ENCODE results near the gene PELI2. TPM values are rescaled to one million over a fixed set of nuclear protein-coding genes. Genes with fewer than 3 reads are reported as not detected.

PELI2 gene
- total RNA-seq, 1 experiment from 2014 or later = 0.19 TPM

- TF ChIP-seq CTCF (IDR thresholded peaks at IDR 0.05; ENCODE audit: unreplicated experiment) = no peak
- no peak overlapping the region for H3K27ac Mint-ChIP-seq (ENCODE audit: low read depth, unreplicated experiment)
- no peaks in the 10 kb centered on the region for H3K27me3 Mint-ChIP-seq (ENCODE audit: insufficient read depth, unreplicated experiment)
- intact Hi-C loops (cut with micrococcal nuclease) = no loop called here
- POLR2A ChIA-PET = no interaction called here
- no TSS peak for BruUV-seq (replicated peaks)
- CTCF ChIA-PET = no interaction called here
- peak; percentile 47 for DNase-seq (ENCODE audit: unreplicated experiment)
- no peak overlapping the region for H3K4me3 Mint-ChIP-seq (ENCODE audit: unreplicated experiment)
- no peaks in the 10 kb centered on the region for H3K9me3 Mint-ChIP-seq (ENCODE audit: unreplicated experiment)
- no peaks in the 10 kb centered on the region for H3K4me1 Mint-ChIP-seq (ENCODE audit: insufficient read depth, unreplicated experiment)
- peaks cover 4% of the 10 kb centered on the region for H3K36me3 Mint-ChIP-seq (ENCODE audit: insufficient read depth, unreplicated experiment)
Observed at GRCh38 chr14:56092763-56093162, 25.4 kb upstream of the PELI2 start.

- no TSS peak for BruUV-seq (replicated peaks)
- Mint-ChIP-seq H3K36me3 (ENCODE audit: insufficient read depth, unreplicated experiment) (peaks cover 4% of the 10 kb centered on the region), H3K9me3 (ENCODE audit: unreplicated experiment) (no peaks in the 10 kb centered on the region), H3K4me3 (ENCODE audit: unreplicated experiment) (no peak overlapping the region), H3K27me3 (ENCODE audit: insufficient read depth, unreplicated experiment) (no peaks in the 10 kb centered on the region), H3K27ac (ENCODE audit: low read depth, unreplicated experiment) (no peak overlapping the region), H3K4me1 (ENCODE audit: insufficient read depth, unreplicated experiment) (no peaks in the 10 kb centered on the region)
- CTCF ChIA-PET = interaction anchor here (0.6 kb wide), 1 partner anchor 18 kb away, joined by 3 read pairs; no protein-coding TSS in a partner anchor
- POLR2A ChIA-PET = no interaction called here
- DNase-seq (ENCODE audit: unreplicated experiment) = no peak
- TF ChIP-seq CTCF (IDR thresholded peaks at IDR 0.05; ENCODE audit: unreplicated experiment) = no peak
- intact Hi-C loops (cut with micrococcal nuclease) = no loop called here
Observed at GRCh38 chr14:56094076-56094475, 24.1 kb upstream of the PELI2 start.

GRCh38 chr14:56098021-56098420, 20.2 kb upstream of the PELI2 start:
- TF ChIP-seq CTCF (IDR thresholded peaks at IDR 0.05; ENCODE audit: unreplicated experiment) = no peak
- Mint-ChIP-seq H3K27ac (ENCODE audit: low read depth, unreplicated experiment) (no peak overlapping the region), H3K36me3 (ENCODE audit: insufficient read depth, unreplicated experiment) (no peaks in the 10 kb centered on the region), H3K9me3 (ENCODE audit: unreplicated experiment) (no peaks in the 10 kb centered on the region), H3K4me3 (ENCODE audit: unreplicated experiment) (no peak overlapping the region), H3K27me3 (ENCODE audit: insufficient read depth, unreplicated experiment) (no peaks in the 10 kb centered on the region), H3K4me1 (ENCODE audit: insufficient read depth, unreplicated experiment) (no peaks in the 10 kb centered on the region)
- ChIA-PET CTCF (interaction anchor here (0.5 to 0.7 kb wide), 5 partner anchors 137 to 789 kb away, joined by 3 read pairs; no protein-coding TSS in a partner anchor), POLR2A (interaction anchor here (0.7 to 1.2 kb wide), 2 partner anchors 9 to 11 kb away, joined by 3 read pairs; no protein-coding TSS in a partner anchor)
- peak; percentile 3 for DNase-seq (ENCODE audit: unreplicated experiment)
- BruUV-seq (replicated peaks) = no TSS peak
- intact Hi-C loops (cut with micrococcal nuclease) = no loop called here

- BruUV-seq (replicated peaks) = no TSS peak
- no peak for TF ChIP-seq CTCF (IDR thresholded peaks at IDR 0.05; ENCODE audit: unreplicated experiment)
- POLR2A ChIA-PET = interaction anchor here (1.1 to 1.6 kb wide), 2 partner anchors 11 to 17 kb away, joined by 3 to 5 read pairs; no protein-coding TSS in a partner anchor
- DNase-seq (ENCODE audit: unreplicated experiment) = no peak
- no peak overlapping the region for H3K4me3 Mint-ChIP-seq (ENCODE audit: unreplicated experiment)
- H3K9me3 Mint-ChIP-seq (ENCODE audit: unreplicated experiment) = no peaks in the 10 kb centered on the region
- no peaks in the 10 kb centered on the region for H3K27me3 Mint-ChIP-seq (ENCODE audit: insufficient read depth, unreplicated experiment)
- CTCF ChIA-PET = interaction anchor here (0.6 to 1.4 kb wide), 3 partner anchors 8 to 368 kb away, joined by 3 to 8 read pairs (median 4); no protein-coding TSS in a partner anchor
- no peaks in the 10 kb centered on the region for H3K4me1 Mint-ChIP-seq (ENCODE audit: insufficient read depth, unreplicated experiment)
- no peak overlapping the region for H3K27ac Mint-ChIP-seq (ENCODE audit: low read depth, unreplicated experiment)
- intact Hi-C loops (cut with micrococcal nuclease) = no loop called here
- no peaks in the 10 kb centered on the region for H3K36me3 Mint-ChIP-seq (ENCODE audit: insufficient read depth, unreplicated experiment)
Observed at GRCh38 chr14:56099081-56099797, 19.0 kb upstream of the PELI2 start.
